Upper lobe of right lung (tissue), 1 donor: ENCODE data around the gene CDK14. TPM values are rescaled to one million over a fixed set of nuclear protein-coding genes. Genes with fewer than 3 reads are reported as not detected.

ENCODE experiments used
- ATAC-seq: fragments of 200-7000 bp; cut with Tn5 transposase; one replicate; pipeline ENCODE4 v1.9.1; 2020; ENCODE audit warnings: mild to moderate bottlenecking, moderate library complexity
- DNase-seq: peaks from one replicate; pipeline ENCODE4 v3.0.0-alpha.2; 2020
- H3K27ac ChIP-seq: fragments of 200-600 bp; one replicate; pipeline ENCODE4 v1.8.0; 2022
- H3K27me3 ChIP-seq: fragments of 200-600 bp; one replicate; pipeline ENCODE4 v1.8.0; 2022; ENCODE audit warnings: mild to moderate bottlenecking
- H3K36me3 ChIP-seq: fragments of 200-600 bp; one replicate; pipeline ENCODE4 v1.8.0; 2022
- H3K4me1 ChIP-seq: fragments of 200-600 bp; one replicate; pipeline ENCODE4 v1.8.0; 2022
- H3K4me3 ChIP-seq: fragments of 200-600 bp; one replicate; pipeline ENCODE4 v1.8.0; 2022; ENCODE audit warnings: mild to moderate bottlenecking
- H3K9me3 ChIP-seq: fragments of 200-600 bp; one replicate; pipeline ENCODE4 v1.8.0; 2022
- intact Hi-C: fragments of 100-400 bp; cut with DNase I; formaldehyde crosslinking; loops from one replicate; pipeline ENCODE4 v1.11.0; 2022
- total RNA-seq: library from RNA; stranded (reverse); fragmentation: NEBNext Ultra II Directional; extraction: Animal tissue kit (Norgen Biotek cat#: 25700); gene quantifications from one replicate; pipeline ENCODE4 v1.2.1, GENCODE V29; 2021
- TF ChIP-seq, protein P1 (sequence below): fragments of 200-600 bp; IDR thresholded peaks from one replicate; pipeline ENCODE4 v1.8.0; 2022; ENCODE audit warnings: antibody characterized with exemption
- donor health status: DM: no; HTN: yes; CAD: no; lungs with severe emphysema.

The CDK14 gene
- total RNA-seq, 1 donor from 2014 or later = 47.2 TPM

DNA sequence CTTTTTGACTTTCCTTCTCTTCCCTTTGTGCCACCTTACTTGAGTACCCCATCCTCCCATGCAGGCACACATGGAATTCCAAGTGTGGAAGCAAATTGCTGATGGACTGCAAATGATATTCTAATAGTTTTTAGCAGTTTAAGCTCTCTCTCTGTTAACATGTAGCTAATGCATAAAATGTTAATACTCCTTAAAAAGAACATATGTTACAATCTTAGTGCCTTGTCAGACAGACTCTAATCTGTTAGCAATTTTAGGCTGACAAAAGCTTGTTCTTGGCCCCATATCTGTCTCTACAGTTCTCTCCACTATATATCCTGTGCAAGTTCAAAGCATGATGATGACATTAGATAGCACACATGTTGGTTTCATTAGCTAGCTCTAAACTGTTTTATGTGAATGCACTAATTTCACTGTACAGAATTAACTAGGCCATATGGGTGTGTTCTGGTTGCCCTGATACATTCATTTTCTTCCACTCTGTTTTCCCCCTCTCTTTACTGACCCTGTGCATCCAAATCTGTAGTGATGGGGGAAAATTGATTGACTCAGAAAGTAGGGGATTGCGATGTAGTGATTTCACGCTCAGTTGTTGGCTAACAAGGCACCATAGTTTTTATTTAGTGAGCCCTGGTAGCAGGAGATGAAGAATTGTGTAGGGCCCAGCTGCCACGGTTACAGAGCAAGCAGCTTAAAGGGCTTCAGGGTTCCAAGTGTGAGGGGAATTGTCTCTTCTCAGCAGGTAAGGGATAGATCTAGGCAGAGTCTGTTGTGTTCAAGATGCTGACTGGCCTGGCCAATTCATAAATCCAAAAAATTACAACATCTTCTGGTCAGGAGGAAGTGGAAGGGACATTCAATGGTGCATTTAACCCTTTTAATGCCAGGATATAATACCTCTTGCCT, 553.5 kb downstream of the CDK14 start:
- intact Hi-C loops = no loop called here
- no peak for ATAC-seq
- no peaks in the 10 kb centered on the region for H3K4me1 ChIP-seq

DNA sequence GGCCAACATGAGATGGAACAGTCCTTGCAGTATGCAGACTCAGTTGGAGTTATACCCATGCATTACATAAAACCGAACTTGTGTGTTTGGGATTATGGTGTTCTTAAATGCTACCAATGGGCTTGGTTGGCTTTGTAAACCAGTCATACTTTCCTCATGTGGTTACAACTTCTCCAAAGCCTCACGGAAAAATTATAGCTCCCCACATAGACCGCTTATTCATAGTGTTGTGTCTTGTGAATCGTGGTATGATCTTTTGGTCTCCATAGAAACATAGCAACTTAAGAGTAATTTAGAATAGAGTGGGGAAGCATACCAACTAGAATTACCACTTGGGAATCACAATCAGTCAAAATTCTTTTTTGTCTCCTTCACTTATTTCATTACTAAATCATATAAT, 555.8 kb downstream of the CDK14 start:
- no peak overlapping the region for H3K27ac ChIP-seq
- intact Hi-C loops = no loop called here

More for the DNA sequence above, 553.5 kb downstream of the CDK14 start:
- no peak for DNase-seq
- Histone ChIP-seq H3K4me3 (no peak overlapping the region), H3K27ac (no peak overlapping the region), H3K9me3 (no peaks in the 10 kb centered on the region), H3K27me3 (no peaks in the 10 kb centered on the region), H3K36me3 (no peaks in the 10 kb centered on the region)
- TF ChIP-seq, protein P1, sequence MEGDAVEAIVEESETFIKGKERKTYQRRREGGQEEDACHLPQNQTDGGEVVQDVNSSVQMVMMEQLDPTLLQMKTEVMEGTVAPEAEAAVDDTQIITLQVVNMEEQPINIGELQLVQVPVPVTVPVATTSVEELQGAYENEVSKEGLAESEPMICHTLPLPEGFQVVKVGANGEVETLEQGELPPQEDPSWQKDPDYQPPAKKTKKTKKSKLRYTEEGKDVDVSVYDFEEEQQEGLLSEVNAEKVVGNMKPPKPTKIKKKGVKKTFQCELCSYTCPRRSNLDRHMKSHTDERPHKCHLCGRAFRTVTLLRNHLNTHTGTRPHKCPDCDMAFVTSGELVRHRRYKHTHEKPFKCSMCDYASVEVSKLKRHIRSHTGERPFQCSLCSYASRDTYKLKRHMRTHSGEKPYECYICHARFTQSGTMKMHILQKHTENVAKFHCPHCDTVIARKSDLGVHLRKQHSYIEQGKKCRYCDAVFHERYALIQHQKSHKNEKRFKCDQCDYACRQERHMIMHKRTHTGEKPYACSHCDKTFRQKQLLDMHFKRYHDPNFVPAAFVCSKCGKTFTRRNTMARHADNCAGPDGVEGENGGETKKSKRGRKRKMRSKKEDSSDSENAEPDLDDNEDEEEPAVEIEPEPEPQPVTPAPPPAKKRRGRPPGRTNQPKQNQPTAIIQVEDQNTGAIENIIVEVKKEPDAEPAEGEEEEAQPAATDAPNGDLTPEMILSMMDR = no peak

DNA sequence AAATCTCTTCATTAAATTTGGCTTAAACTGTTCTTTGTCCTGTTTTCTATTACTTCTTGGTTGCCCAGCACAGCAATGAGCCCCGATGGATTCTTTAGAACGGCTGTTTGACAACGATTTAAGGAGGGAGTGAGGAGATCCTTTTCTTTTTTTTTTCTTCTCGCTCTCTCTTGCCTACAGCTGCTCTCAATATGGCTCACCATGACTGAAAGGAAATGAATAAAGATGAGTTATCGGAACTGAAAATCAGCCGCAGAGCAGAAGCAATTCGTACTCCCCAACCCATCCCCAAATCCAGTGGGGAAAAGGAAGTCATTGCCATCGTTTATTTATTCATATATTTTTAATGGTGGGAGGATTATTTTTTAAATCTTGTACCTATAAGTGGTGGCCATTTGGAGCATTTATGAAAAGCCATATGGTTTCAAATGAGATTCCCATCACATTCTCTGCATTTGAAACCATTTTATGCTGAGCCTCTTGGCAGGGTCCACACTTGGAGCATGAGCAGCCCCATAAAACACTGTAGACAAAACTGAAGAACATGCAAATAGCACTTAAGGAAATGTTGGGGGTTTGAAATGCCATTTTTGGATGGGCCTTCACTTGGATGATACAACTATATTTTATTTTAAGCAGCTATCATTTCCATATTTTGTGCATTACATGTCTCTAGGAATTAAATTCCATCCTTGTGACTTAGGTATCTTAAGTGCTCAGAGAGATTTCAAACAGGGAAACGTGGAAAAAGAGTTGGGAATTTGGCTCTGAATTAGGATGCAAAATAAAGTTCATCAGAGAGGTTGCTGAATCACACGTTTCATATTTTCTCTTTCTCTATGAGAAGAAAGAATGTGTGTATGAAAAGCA, 560.4 kb downstream of the CDK14 start:
- DNase-seq (no peak), ATAC-seq (no peak)
- H3K9me3 ChIP-seq = no peaks in the 10 kb centered on the region
- H3K36me3 ChIP-seq = no peaks in the 10 kb centered on the region
- H3K4me1 ChIP-seq = no peaks in the 10 kb centered on the region
- no peak overlapping the region for H3K27ac ChIP-seq
- intact Hi-C loops = no loop called here
- H3K4me3 ChIP-seq = no peak overlapping the region
- TF ChIP-seq, protein P1 = no peak
- H3K27me3 ChIP-seq = no peaks in the 10 kb centered on the region

More for the DNA sequence above, 555.8 kb downstream of the CDK14 start:
- Histone ChIP-seq H3K27me3 (no peaks in the 10 kb centered on the region), H3K36me3 (no peaks in the 10 kb centered on the region), H3K9me3 (no peaks in the 10 kb centered on the region), H3K4me3 (no peak overlapping the region), H3K4me1 (no peaks in the 10 kb centered on the region)
- TF ChIP-seq, protein P1 = no peak
- ATAC-seq = no peak
- no peak for DNase-seq

DNA sequence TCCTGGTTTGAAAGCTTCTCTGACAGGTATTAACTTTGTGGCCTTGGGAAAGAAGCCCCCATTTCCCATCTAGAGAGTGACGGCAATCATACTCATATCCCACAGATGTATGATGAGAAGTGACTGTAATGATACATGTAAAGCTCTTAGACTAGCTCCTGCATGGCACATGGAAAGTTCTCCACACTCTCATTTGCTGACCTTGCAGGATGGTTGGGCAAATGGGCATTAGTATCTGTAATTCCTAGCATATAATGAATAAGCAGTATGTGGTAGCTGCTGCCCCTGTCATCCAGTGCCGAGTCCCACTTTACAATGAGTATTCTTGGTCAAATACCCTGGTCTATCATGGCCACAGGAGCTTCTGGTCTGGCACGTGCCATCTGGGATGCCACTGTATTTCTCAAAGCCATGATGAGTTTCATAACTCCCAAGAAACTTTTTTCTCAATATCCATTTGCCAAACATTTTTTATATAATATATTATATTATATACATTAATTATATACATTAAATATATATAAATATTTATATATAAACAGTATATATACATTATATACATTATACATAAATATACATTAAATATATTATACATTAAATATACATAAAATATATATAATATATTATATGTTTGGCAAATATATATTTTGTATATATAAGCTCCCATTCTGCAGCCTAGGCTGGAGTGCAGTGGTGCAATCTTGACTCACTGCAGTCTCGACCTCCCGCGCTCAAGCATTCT, 561.6 kb downstream of the CDK14 start:
- no peak for DNase-seq
- H3K27ac ChIP-seq = no peak overlapping the region
- no peaks in the 10 kb centered on the region for H3K27me3 ChIP-seq
- intact Hi-C loops = no loop called here
- TF ChIP-seq, protein P1 = no peak
- no peak for ATAC-seq
- H3K4me1 ChIP-seq = no peaks in the 10 kb centered on the region
- no peaks in the 10 kb centered on the region for H3K36me3 ChIP-seq
- H3K9me3 ChIP-seq = no peaks in the 10 kb centered on the region
- no peak overlapping the region for H3K4me3 ChIP-seq

DNA sequence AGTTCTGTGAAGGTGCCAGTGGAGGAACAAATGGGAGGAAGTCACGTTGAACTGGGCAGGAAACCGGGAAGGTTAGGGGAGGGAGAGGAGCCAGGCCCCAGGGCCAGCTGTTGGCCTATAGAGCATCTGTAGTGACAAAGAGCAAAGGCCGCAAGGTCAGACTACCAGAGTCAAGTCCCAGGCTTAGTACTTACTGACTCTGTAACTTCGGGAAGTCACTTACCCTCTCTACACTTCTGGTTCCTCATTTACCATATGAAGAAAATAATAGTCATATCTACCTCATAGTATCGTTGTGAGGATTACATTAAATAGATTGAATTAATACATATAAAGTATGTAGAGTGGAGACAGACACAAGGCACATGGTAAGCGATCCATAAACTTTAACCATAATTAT, 566.3 kb downstream of the CDK14 start:
- peak; percentile 72 for ATAC-seq
- intact Hi-C loops = no loop called here
- no peaks in the 10 kb centered on the region for H3K9me3 ChIP-seq
- TF ChIP-seq, protein P1 = no peak
- no peaks in the 10 kb centered on the region for H3K27me3 ChIP-seq
- DNase-seq = no peak
- no peak overlapping the region for H3K4me3 ChIP-seq
- no peak overlapping the region for H3K27ac ChIP-seq
- H3K36me3 ChIP-seq = no peaks in the 10 kb centered on the region
- no peaks in the 10 kb centered on the region for H3K4me1 ChIP-seq
